Mesenchymal stem cell (in vitro differentiated cells and primary cell): Measurements from ENCODE around the gene GAN.

Experiments
- DNase-seq: peaks from one replicate; pipeline ENCODE4 v3.0.0-alpha.2; 2013
- H2AFZ ChIP-seq: one replicate; pipeline ENCODE4 v1.6.1; 2013; ENCODE audit warnings: low read depth, mild to moderate bottlenecking, control low read depth, inconsistent platforms, low read length, moderate library complexity
- H2AK5ac ChIP-seq: 2 replicates; pipeline ENCODE4 v1.6.1; 2013; ENCODE audit warnings: low read length, moderate library complexity, mild to moderate bottlenecking, inconsistent platforms; ENCODE audit not compliant: severe bottlenecking
- H2BK120ac ChIP-seq: one replicate; pipeline ENCODE4 v1.6.1; 2013; ENCODE audit warnings: low read depth, mild to moderate bottlenecking, inconsistent platforms, low read length, moderate library complexity
- H2BK12ac ChIP-seq, 2 experiments: one replicate each; pipeline ENCODE4 v1.6.1; 2013; ENCODE audit warnings: inconsistent platforms in 2 of 2, low read length in 2 of 2, mild to moderate bottlenecking in 2 of 2, moderate library complexity in 2 of 2, control low read depth in 1 of 2
- H2BK15ac ChIP-seq: one replicate; pipeline ENCODE4 v1.6.1; 2013; ENCODE audit warnings: mild to moderate bottlenecking, low read depth, inconsistent platforms; ENCODE audit not compliant: poor library complexity, severe bottlenecking
- H2BK5ac ChIP-seq: 2 replicates; pipeline ENCODE4 v1.6.1; 2013; ENCODE audit warnings: low read depth, mild to moderate bottlenecking, low read length, control low read depth, inconsistent platforms; ENCODE audit not compliant: poor library complexity, severe bottlenecking
- H3K14ac ChIP-seq, 2 experiments: one replicate each; pipeline ENCODE4 v1.6.1; 2013; ENCODE audit warnings: inconsistent platforms in 2 of 2, low read length in 2 of 2, control low read depth in 1 of 2, mild to moderate bottlenecking in 1 of 2, moderate library complexity in 1 of 2
- H3K18ac ChIP-seq, 2 experiments: one replicate each; pipeline ENCODE4 v1.6.1; 2013; ENCODE audit warnings: inconsistent platforms in 2 of 2, low read length in 2 of 2, control low read depth in 1 of 2, low read depth in 1 of 2, mild to moderate bottlenecking in 1 of 2
- H3K23ac ChIP-seq, 2 experiments: one replicate each; pipeline ENCODE4 v1.6.1; 2013; ENCODE audit warnings: inconsistent platforms in 2 of 2, low read length in 2 of 2, mild to moderate bottlenecking in 2 of 2, moderate library complexity in 2 of 2, control low read depth in 1 of 2
- H3K27ac ChIP-seq: 2 replicates; pipeline ENCODE4 v1.5.1; 2013; ENCODE audit warnings: mild to moderate bottlenecking, moderate library complexity, low read length, control low read depth, inconsistent platforms; ENCODE audit not compliant: poor library complexity, severe bottlenecking
- H3K27me3 ChIP-seq, 2 experiments: 2 replicates each; pipeline versions ENCODE4 v1.6.1 to v1.7.0; 2013; ENCODE audit warnings: low read length in 2 of 2, mild to moderate bottlenecking in 2 of 2, moderate library complexity in 2 of 2, control low read depth in 1 of 2, inconsistent platforms in 1 of 2; ENCODE audit not compliant: control insufficient read depth in 1 of 2, insufficient read depth in 1 of 2
- H3K36me3 ChIP-seq, 2 experiments: 2 replicates each; pipeline versions ENCODE4 v1.6.1 to v1.7.0; 2013; ENCODE audit warnings: low read length in 2 of 2, control low read depth in 1 of 2, inconsistent platforms in 1 of 2, low read depth in 1 of 2, mild to moderate bottlenecking in 1 of 2; ENCODE audit not compliant: insufficient read depth in 2 of 2, control insufficient read depth in 1 of 2
- H3K4ac ChIP-seq, 2 experiments: one replicate each; pipeline ENCODE4 v1.6.1; 2013; ENCODE audit warnings: inconsistent platforms in 2 of 2, low read length in 2 of 2, mild to moderate bottlenecking in 2 of 2, moderate library complexity in 2 of 2, control low read depth in 1 of 2, low read depth in 1 of 2
- H3K4me1 ChIP-seq: 2 replicates; pipeline ENCODE4 v1.6.1; 2013; ENCODE audit warnings: low read depth, low read length, control low read depth; ENCODE audit not compliant: control insufficient read depth, insufficient read depth
- H3K4me2 ChIP-seq: 2 replicates; pipeline ENCODE4 v1.6.1; 2013; ENCODE audit warnings: low read length, mild to moderate bottlenecking, inconsistent platforms; ENCODE audit not compliant: poor library complexity, severe bottlenecking
- H3K4me3 ChIP-seq, 2 experiments: 2 replicates each; pipeline versions ENCODE4 v1.5.1 to v1.7.0; 2013; ENCODE audit warnings: low read length in 2 of 2, mild to moderate bottlenecking in 2 of 2, control low read depth in 1 of 2, low read depth in 1 of 2; ENCODE audit not compliant: insufficient read depth in 1 of 2
- H3K79me1 ChIP-seq: replicated peaks from 2 replicates; pipeline ENCODE4 v1.6.1; 2013; ENCODE audit warnings: mild to moderate bottlenecking, control low read depth, low read length, inconsistent platforms; ENCODE audit not compliant: poor library complexity, severe bottlenecking
- H3K9ac ChIP-seq: 2 replicates; pipeline ENCODE4 v1.7.0; 2013; ENCODE audit warnings: mild to moderate bottlenecking, low read length, moderate library complexity
- H3K9me3 ChIP-seq: 2 replicates; pipeline ENCODE4 v1.7.0; 2013; ENCODE audit warnings: mild to moderate bottlenecking, low read length; ENCODE audit not compliant: control insufficient read depth
- H4K8ac ChIP-seq: one replicate; pipeline ENCODE4 v1.6.1; 2013; ENCODE audit warnings: inconsistent platforms, mild to moderate bottlenecking, low read length, moderate library complexity
- H4K91ac ChIP-seq: one replicate; pipeline ENCODE4 v1.6.1; 2013; ENCODE audit warnings: mild to moderate bottlenecking, low read length, inconsistent platforms
- WGBS: methylation state at CpG from one replicate; pipeline ENCODE4 v1.1.7; 2013; ENCODE audit warnings: mixed read lengths; 5-methylcytosine and 5-hydroxymethylcytosine counted together

GAN gene

GRCh38 chr16:81319221-81319912 is 4.6 kb downstream of the GAN start:
- Histone ChIP-seq H3K27ac (peak overlapping the region; percentile 79), H2BK5ac (no peak overlapping the region), H2AK5ac (no peak overlapping the region), H3K4me2 (peak overlapping the region; percentile 37), H3K36me3 (peaks cover 0 to 3% of the 10 kb centered on the region in 2 experiments), H3K79me1 (peaks cover 11% of the 10 kb centered on the region), H2AFZ (no peak overlapping the region), H3K9ac (peak overlapping the region; percentile 22), H3K27me3 (no peaks in the 10 kb centered on the region), H2BK12ac (no peak overlapping the region), H3K4ac (no peak overlapping the region), H3K4me1 (peaks cover 9% of the 10 kb centered on the region), H4K91ac (no peak overlapping the region), H3K4me3 (no peak overlapping the region), H4K8ac (no peak overlapping the region), H3K23ac (no peak overlapping the region), H3K18ac (no peak overlapping the region), H2BK120ac (no peak overlapping the region), H3K9me3 (no peaks in the 10 kb centered on the region), H3K14ac (no peak overlapping the region), H2BK15ac (no peak overlapping the region)
- 54% methylated on average over 5 of the region's 6 CpGs for WGBS
- DNase-seq: peak; percentile 60

GRCh38 chr16:81321039-81321438 is 6.3 kb downstream of the GAN start:
- no peak overlapping the region for H2BK5ac ChIP-seq
- H4K8ac ChIP-seq: no peak overlapping the region
- no peak overlapping the region for H3K4ac ChIP-seq
- H3K27me3 ChIP-seq: no peaks in the 10 kb centered on the region
- no peak overlapping the region for H3K27ac ChIP-seq
- no peak overlapping the region for H4K91ac ChIP-seq
- H3K4me2 ChIP-seq: no peak overlapping the region
- no peak for DNase-seq
- H2BK15ac ChIP-seq: no peak overlapping the region
- H2AK5ac ChIP-seq: no peak overlapping the region
- no peak overlapping the region for H2AFZ ChIP-seq
- H3K23ac ChIP-seq: no peak overlapping the region
- H3K14ac ChIP-seq: no peak overlapping the region
- H3K18ac ChIP-seq: no peak overlapping the region
- H3K4me3 ChIP-seq: no peak overlapping the region
- no peak overlapping the region for H3K9ac ChIP-seq
- peaks cover 19% of the 10 kb centered on the region for H3K79me1 ChIP-seq
- no peak overlapping the region for H2BK120ac ChIP-seq
- H3K4me1 ChIP-seq: peaks cover 12% of the 10 kb centered on the region
- no peak overlapping the region for H2BK12ac ChIP-seq
- H3K9me3 ChIP-seq: no peaks in the 10 kb centered on the region
- 80% methylated on average over 1 of the region's 2 CpGs for WGBS
- peaks cover 0 to 6% of the 10 kb centered on the region in 2 experiments for H3K36me3 ChIP-seq

GRCh38 chr16:81321536-81321935 is 6.8 kb downstream of the GAN start:
- DNase-seq: no peak
- no peak overlapping the region for H2BK15ac ChIP-seq
- no peak overlapping the region for H3K9ac ChIP-seq
- 83% methylated on average over 1 of the region's 5 CpGs for WGBS
- H2BK120ac ChIP-seq: no peak overlapping the region
- no peak overlapping the region for H4K8ac ChIP-seq
- H3K4me2 ChIP-seq: no peak overlapping the region
- no peak overlapping the region for H3K4ac ChIP-seq
- no peak overlapping the region for H2BK12ac ChIP-seq
- no peak overlapping the region for H2AK5ac ChIP-seq
- no peak overlapping the region for H3K4me3 ChIP-seq
- H3K27me3 ChIP-seq: no peaks in the 10 kb centered on the region
- peaks cover 0 to 6% of the 10 kb centered on the region in 2 experiments for H3K36me3 ChIP-seq
- no peak overlapping the region for H4K91ac ChIP-seq
- H3K23ac ChIP-seq: no peak overlapping the region
- no peak overlapping the region for H3K14ac ChIP-seq
- no peak overlapping the region for H2BK5ac ChIP-seq
- H2AFZ ChIP-seq: no peak overlapping the region
- peaks cover 21% of the 10 kb centered on the region for H3K79me1 ChIP-seq
- H3K27ac ChIP-seq: no peak overlapping the region
- no peaks in the 10 kb centered on the region for H3K9me3 ChIP-seq
- peaks cover 12% of the 10 kb centered on the region for H3K4me1 ChIP-seq
- no peak overlapping the region for H3K18ac ChIP-seq

GRCh38 chr16:81324808-81325207 is 10.0 kb downstream of the GAN start:
- H3K4me3 ChIP-seq: no peak overlapping the region
- H4K8ac ChIP-seq: no peak overlapping the region
- no peak overlapping the region for H3K4ac ChIP-seq
- H3K36me3 ChIP-seq: peaks cover 0 to 6% of the 10 kb centered on the region in 2 experiments
- H3K4me2 ChIP-seq: no peak overlapping the region
- H2BK120ac ChIP-seq: no peak overlapping the region
- no peak overlapping the region for H2AFZ ChIP-seq
- no peak overlapping the region for H3K27ac ChIP-seq
- peaks cover 25% of the 10 kb centered on the region for H3K79me1 ChIP-seq
- no peak overlapping the region for H4K91ac ChIP-seq
- peaks cover 6% of the 10 kb centered on the region for H3K4me1 ChIP-seq
- H3K27me3 ChIP-seq: no peaks in the 10 kb centered on the region
- H2BK5ac ChIP-seq: no peak overlapping the region
- DNase-seq: no peak
- no peak overlapping the region for H2AK5ac ChIP-seq
- no peak overlapping the region for H3K23ac ChIP-seq
- H3K9me3 ChIP-seq: no peaks in the 10 kb centered on the region
- H2BK12ac ChIP-seq: no peak overlapping the region
- no peak overlapping the region for H2BK15ac ChIP-seq
- no peak overlapping the region for H3K9ac ChIP-seq
- no peak overlapping the region for H3K14ac ChIP-seq
- H3K18ac ChIP-seq: no peak overlapping the region
- WGBS: 94% methylated on average over 6 of the region's 6 CpGs
